ENCODE measurements around the gene SLC2A9.

- TF ChIP-seq EP300 (IDR thresholded peaks at IDR 0.05), result no peak
- TF ChIP-seq, protein P1, sequence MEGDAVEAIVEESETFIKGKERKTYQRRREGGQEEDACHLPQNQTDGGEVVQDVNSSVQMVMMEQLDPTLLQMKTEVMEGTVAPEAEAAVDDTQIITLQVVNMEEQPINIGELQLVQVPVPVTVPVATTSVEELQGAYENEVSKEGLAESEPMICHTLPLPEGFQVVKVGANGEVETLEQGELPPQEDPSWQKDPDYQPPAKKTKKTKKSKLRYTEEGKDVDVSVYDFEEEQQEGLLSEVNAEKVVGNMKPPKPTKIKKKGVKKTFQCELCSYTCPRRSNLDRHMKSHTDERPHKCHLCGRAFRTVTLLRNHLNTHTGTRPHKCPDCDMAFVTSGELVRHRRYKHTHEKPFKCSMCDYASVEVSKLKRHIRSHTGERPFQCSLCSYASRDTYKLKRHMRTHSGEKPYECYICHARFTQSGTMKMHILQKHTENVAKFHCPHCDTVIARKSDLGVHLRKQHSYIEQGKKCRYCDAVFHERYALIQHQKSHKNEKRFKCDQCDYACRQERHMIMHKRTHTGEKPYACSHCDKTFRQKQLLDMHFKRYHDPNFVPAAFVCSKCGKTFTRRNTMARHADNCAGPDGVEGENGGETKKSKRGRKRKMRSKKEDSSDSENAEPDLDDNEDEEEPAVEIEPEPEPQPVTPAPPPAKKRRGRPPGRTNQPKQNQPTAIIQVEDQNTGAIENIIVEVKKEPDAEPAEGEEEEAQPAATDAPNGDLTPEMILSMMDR (IDR thresholded peaks at IDR 0.05), result no peak
- no peak for TF ChIP-seq POLR2AphosphoS5 (IDR thresholded peaks at IDR 0.05)
Observed at GRCh38 chr4:9891056-9891455, 130.2 kb downstream of the SLC2A9 start.
